ENCODE data around the gene CERK. TPM values are rescaled to one million over a fixed set of nuclear protein-coding genes. Genes with fewer than 3 reads are reported as not detected.

CERK gene
- total RNA-seq, 5 donors from 2014 or later (not counting 1 experiment from before 2014, with no cell fraction given), result 77.4 to 155 (median 125) TPM

- DNase-seq (peak in 1 of 35 experiments; percentile 49), ATAC-seq (replicated peaks in 1 of 4) (no peak)
- CTCF ChIA-PET, result interaction anchor here (0.6 to 1.6 kb wide), 4 partner anchors 8 to 48 kb away, joined by 4 to 9 read pairs (median 6); no protein-coding TSS in a partner anchor
- peak overlapping the region; percentile 68 to 86 (median 81) for H3K4me3 Mint-ChIP-seq
- peak overlapping the region; percentile 92 for H3K27ac ChIP-seq (ENCODE audit: low read length)
- no peaks in the 10 kb centered on the region for H3K27me3 ChIP-seq (replicated peaks in 1 of 2; ENCODE audit: control insufficient read depth in 2 of 2, extremely low read depth in 1 of 2, insufficient read depth in 2 of 2, low read length in 1 of 2)
- H3K9me3 ChIP-seq, result no peaks in the 10 kb centered on the region
- H3K36me3 Mint-ChIP-seq, result no peaks in the 10 kb centered on the region
- no peaks in the 10 kb centered on the region for H3K27me3 Mint-ChIP-seq
- POLR2A ChIA-PET, result interaction anchor here (1.0 to 1.6 kb wide), 2 partner anchors 12 to 53 kb away, joined by 3 to 9 read pairs; partner anchors contain the start of gene TBC1D22A (in 1 of the 2)
- peak overlapping the region; percentile 96 to 98 for H3K27ac Mint-ChIP-seq
- H3K4me1 Mint-ChIP-seq, result peaks cover 29 to 47% (median 33%) of the 10 kb centered on the region in 3 donors
- 40% methylated on average over 10 of the region's 14 CpGs for WGBS (ENCODE audit: insufficient coverage)
- H3K9me3 Mint-ChIP-seq, result no peaks in the 10 kb centered on the region
- H3K4me1 ChIP-seq (ENCODE audit: control insufficient read depth in 1 of 2, extremely low read depth in 1 of 2, insufficient read depth in 2 of 2, low read length in 2 of 2), result peaks cover 17 to 57% of the 10 kb centered on the region in 2 experiments
- H3K36me3 ChIP-seq (ENCODE audit: control insufficient read depth in 2 of 2, extremely low read depth in 1 of 2, insufficient read depth in 1 of 2, low read length in 1 of 2), result no peaks in the 10 kb centered on the region
- H3K4me3 ChIP-seq (ENCODE audit: control insufficient read depth in 1 of 2, extremely low read depth in 1 of 2, low read length in 1 of 2), result peak overlapping the region; percentile 30 to 36
These were observed 11.9 kb upstream of the CERK start for GRCh38 chr22:46749682-46750529.

GRCh38 chr22:46748908-46749675 lies 11.0 kb upstream of the CERK start:
- ChIA-PET CTCF (interaction anchor here in 1 of 2 donors (0.6 to 1.6 kb wide), 4 partner anchors 9 to 14 kb away, joined by 3 to 9 read pairs (median 4); no protein-coding TSS in a partner anchor), POLR2A (interaction anchor here (0.6 to 1.6 kb wide), 3 partner anchors 13 to 54 kb away, joined by 3 to 9 read pairs (median 4); partner anchors contain the start of gene TBC1D22A (in 1 of the 2))
- peak overlapping the region; percentile 96 to 98 for H3K27ac Mint-ChIP-seq
- no peaks in the 10 kb centered on the region for H3K9me3 Mint-ChIP-seq
- H3K36me3 Mint-ChIP-seq, result no peaks in the 10 kb centered on the region
- WGBS (ENCODE audit: insufficient coverage), result 13% methylated on average over 12 of the region's 15 CpGs
- ATAC-seq (replicated peaks in 1 of 4), result peak; percentile 97 to 99 (median 98)
- Histone ChIP-seq H3K27ac (ENCODE audit: low read length) (peak overlapping the region; percentile 92), H3K36me3 (ENCODE audit: control insufficient read depth in 2 of 2, extremely low read depth in 1 of 2, insufficient read depth in 1 of 2, low read length in 1 of 2) (no peaks in the 10 kb centered on the region), H3K9me3 (no peaks in the 10 kb centered on the region), H3K4me3 (ENCODE audit: control insufficient read depth in 1 of 2, extremely low read depth in 1 of 2, low read length in 1 of 2) (peak overlapping the region; percentile 36 to 46), H3K27me3 (replicated peaks in 1 of 2; ENCODE audit: control insufficient read depth in 2 of 2, extremely low read depth in 1 of 2, insufficient read depth in 2 of 2, low read length in 1 of 2) (no peaks in the 10 kb centered on the region), H3K4me1 (ENCODE audit: control insufficient read depth in 1 of 2, extremely low read depth in 1 of 2, insufficient read depth in 2 of 2, low read length in 2 of 2) (peaks cover 17 to 53% of the 10 kb centered on the region in 2 experiments)
- no peaks in the 10 kb centered on the region for H3K27me3 Mint-ChIP-seq
- DNase-seq, result peak; percentile 34 to 84 (median 70)
- peak overlapping the region; percentile 68 to 86 (median 81) for H3K4me3 Mint-ChIP-seq
- H3K4me1 Mint-ChIP-seq, result peaks cover 28 to 42% (median 29%) of the 10 kb centered on the region in 3 donors

- H3K9me3 ChIP-seq, result no peaks in the 10 kb centered on the region
- no peaks in the 10 kb centered on the region for H3K27me3 ChIP-seq (replicated peaks in 1 of 2; ENCODE audit: control insufficient read depth in 2 of 2, extremely low read depth in 1 of 2, insufficient read depth in 2 of 2, low read length in 1 of 2)
- H3K27me3 Mint-ChIP-seq, result no peaks in the 10 kb centered on the region
- no peaks in the 10 kb centered on the region for H3K9me3 Mint-ChIP-seq
- H3K27ac ChIP-seq (ENCODE audit: low read length), result peak overlapping the region; percentile 92
- no peaks in the 10 kb centered on the region for H3K36me3 Mint-ChIP-seq
- peak overlapping the region in 2 of 3 donors; percentile 81 to 86 for H3K4me3 Mint-ChIP-seq
- peak overlapping the region; percentile 96 to 98 for H3K27ac Mint-ChIP-seq
- POLR2A ChIA-PET, result interaction anchor here (0.5 to 1.6 kb wide), 4 partner anchors 12 to 54 kb away, joined by 3 to 9 read pairs (median 4); partner anchors contain the start of gene TBC1D22A (in 1 of the 2)
- DNase-seq (no peak), ATAC-seq (replicated peaks in 1 of 4) (no peak)
- WGBS (ENCODE audit: insufficient coverage), result 98% methylated on average over 10 of the region's 20 CpGs
- peaks cover 17 to 49% of the 10 kb centered on the region in 2 experiments for H3K4me1 ChIP-seq (ENCODE audit: control insufficient read depth in 1 of 2, extremely low read depth in 1 of 2, insufficient read depth in 2 of 2, low read length in 2 of 2)
- H3K4me1 Mint-ChIP-seq, result peaks cover 27 to 39% (median 29%) of the 10 kb centered on the region in 3 donors
- CTCF ChIA-PET, result interaction anchor here in 1 of 2 donors (0.6 to 1.6 kb wide), 4 partner anchors 9 to 15 kb away, joined by 3 to 9 read pairs (median 4); no protein-coding TSS in a partner anchor
- H3K36me3 ChIP-seq (ENCODE audit: control insufficient read depth in 2 of 2, extremely low read depth in 1 of 2, insufficient read depth in 1 of 2, low read length in 1 of 2), result no peaks in the 10 kb centered on the region
- peak overlapping the region; percentile 36 to 46 for H3K4me3 ChIP-seq (ENCODE audit: control insufficient read depth in 1 of 2, extremely low read depth in 1 of 2, low read length in 1 of 2)
These were observed 10.3 kb upstream of the CERK start for GRCh38 chr22:46748206-46748907.

- H3K9me3 ChIP-seq, result no peaks in the 10 kb centered on the region
- Mint-ChIP-seq H3K4me3 (peak overlapping the region in 1 of 3 donors; percentile 29), H3K4me1 (peaks cover 27 to 39% (median 29%) of the 10 kb centered on the region in 3 donors), H3K27ac (peak overlapping the region; percentile 44 to 98), H3K9me3 (no peaks in the 10 kb centered on the region), H3K36me3 (no peaks in the 10 kb centered on the region), H3K27me3 (no peaks in the 10 kb centered on the region)
- H3K4me3 ChIP-seq (ENCODE audit: control insufficient read depth in 1 of 2, extremely low read depth in 1 of 2, low read length in 1 of 2), result no peak overlapping the region
- 95% methylated on average over 6 of the region's 8 CpGs for WGBS (ENCODE audit: insufficient coverage)
- POLR2A ChIA-PET, result no interaction called here
- H3K36me3 ChIP-seq (ENCODE audit: control insufficient read depth in 2 of 2, extremely low read depth in 1 of 2, insufficient read depth in 1 of 2, low read length in 1 of 2), result no peaks in the 10 kb centered on the region
- CTCF ChIA-PET, result no interaction called here
- DNase-seq (no peak), ATAC-seq (replicated peaks in 1 of 4) (no peak)
- peaks cover 17 to 49% of the 10 kb centered on the region in 2 experiments for H3K4me1 ChIP-seq (ENCODE audit: control insufficient read depth in 1 of 2, extremely low read depth in 1 of 2, insufficient read depth in 2 of 2, low read length in 2 of 2)
- H3K27me3 ChIP-seq (replicated peaks in 1 of 2; ENCODE audit: control insufficient read depth in 2 of 2, extremely low read depth in 1 of 2, insufficient read depth in 2 of 2, low read length in 1 of 2), result no peaks in the 10 kb centered on the region
- no peak overlapping the region for H3K27ac ChIP-seq (ENCODE audit: low read length)
These were observed 9.6 kb upstream of the CERK start for GRCh38 chr22:46747646-46748045.

DNA sequence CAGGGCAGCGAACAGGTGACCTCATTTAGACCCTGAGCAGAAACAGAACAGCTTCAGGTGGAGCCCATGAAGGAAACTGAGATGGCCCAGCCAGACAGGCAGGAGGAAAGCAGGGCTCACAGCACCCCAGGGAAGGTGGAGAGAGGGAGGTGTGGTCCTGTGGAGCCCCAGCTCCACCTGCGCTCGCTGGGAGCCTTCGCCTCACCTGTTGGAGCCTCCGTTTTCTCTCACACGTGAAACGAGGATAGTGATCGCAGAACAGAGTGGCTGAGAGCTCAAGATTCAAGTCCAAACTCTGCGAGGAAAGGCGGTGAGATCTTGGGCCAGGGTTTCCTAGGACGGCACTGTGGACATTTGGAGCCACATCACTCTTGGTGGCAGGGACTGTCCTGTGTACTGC lies 8.6 kb upstream of the CERK start:
- Mint-ChIP-seq H3K27me3 (no peaks in the 10 kb centered on the region), H3K4me3 (peak overlapping the region in 2 of 3 donors; percentile 2 to 13), H3K36me3 (no peaks in the 10 kb centered on the region), H3K27ac (peak overlapping the region; percentile 46 to 66), H3K4me1 (peaks cover 27 to 39% (median 29%) of the 10 kb centered on the region in 3 donors), H3K9me3 (no peaks in the 10 kb centered on the region)
- POLR2A ChIA-PET, result no interaction called here
- H3K27me3 ChIP-seq (replicated peaks in 1 of 2; ENCODE audit: control insufficient read depth in 2 of 2, extremely low read depth in 1 of 2, insufficient read depth in 2 of 2, low read length in 1 of 2), result no peaks in the 10 kb centered on the region
- no peak overlapping the region for H3K27ac ChIP-seq (ENCODE audit: low read length)
- H3K4me3 ChIP-seq (ENCODE audit: control insufficient read depth in 1 of 2, extremely low read depth in 1 of 2, low read length in 1 of 2), result no peak overlapping the region
- 91% methylated on average over 8 of the region's 11 CpGs for WGBS (ENCODE audit: insufficient coverage)
- CTCF ChIA-PET, result no interaction called here
- peaks cover 17 to 49% of the 10 kb centered on the region in 2 experiments for H3K4me1 ChIP-seq (ENCODE audit: control insufficient read depth in 1 of 2, extremely low read depth in 1 of 2, insufficient read depth in 2 of 2, low read length in 2 of 2)
- H3K36me3 ChIP-seq (ENCODE audit: control insufficient read depth in 2 of 2, extremely low read depth in 1 of 2, insufficient read depth in 1 of 2, low read length in 1 of 2), result no peaks in the 10 kb centered on the region
- no peak for ATAC-seq (replicated peaks in 1 of 4)
- DNase-seq, result no peak
- H3K9me3 ChIP-seq, result no peaks in the 10 kb centered on the region
